ENCODE measurements around the gene ADGRB2.

Gene ADGRB2, protein sequence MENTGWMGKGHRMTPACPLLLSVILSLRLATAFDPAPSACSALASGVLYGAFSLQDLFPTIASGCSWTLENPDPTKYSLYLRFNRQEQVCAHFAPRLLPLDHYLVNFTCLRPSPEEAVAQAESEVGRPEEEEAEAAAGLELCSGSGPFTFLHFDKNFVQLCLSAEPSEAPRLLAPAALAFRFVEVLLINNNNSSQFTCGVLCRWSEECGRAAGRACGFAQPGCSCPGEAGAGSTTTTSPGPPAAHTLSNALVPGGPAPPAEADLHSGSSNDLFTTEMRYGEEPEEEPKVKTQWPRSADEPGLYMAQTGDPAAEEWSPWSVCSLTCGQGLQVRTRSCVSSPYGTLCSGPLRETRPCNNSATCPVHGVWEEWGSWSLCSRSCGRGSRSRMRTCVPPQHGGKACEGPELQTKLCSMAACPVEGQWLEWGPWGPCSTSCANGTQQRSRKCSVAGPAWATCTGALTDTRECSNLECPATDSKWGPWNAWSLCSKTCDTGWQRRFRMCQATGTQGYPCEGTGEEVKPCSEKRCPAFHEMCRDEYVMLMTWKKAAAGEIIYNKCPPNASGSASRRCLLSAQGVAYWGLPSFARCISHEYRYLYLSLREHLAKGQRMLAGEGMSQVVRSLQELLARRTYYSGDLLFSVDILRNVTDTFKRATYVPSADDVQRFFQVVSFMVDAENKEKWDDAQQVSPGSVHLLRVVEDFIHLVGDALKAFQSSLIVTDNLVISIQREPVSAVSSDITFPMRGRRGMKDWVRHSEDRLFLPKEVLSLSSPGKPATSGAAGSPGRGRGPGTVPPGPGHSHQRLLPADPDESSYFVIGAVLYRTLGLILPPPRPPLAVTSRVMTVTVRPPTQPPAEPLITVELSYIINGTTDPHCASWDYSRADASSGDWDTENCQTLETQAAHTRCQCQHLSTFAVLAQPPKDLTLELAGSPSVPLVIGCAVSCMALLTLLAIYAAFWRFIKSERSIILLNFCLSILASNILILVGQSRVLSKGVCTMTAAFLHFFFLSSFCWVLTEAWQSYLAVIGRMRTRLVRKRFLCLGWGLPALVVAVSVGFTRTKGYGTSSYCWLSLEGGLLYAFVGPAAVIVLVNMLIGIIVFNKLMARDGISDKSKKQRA (N-terminal part only)

DNA sequence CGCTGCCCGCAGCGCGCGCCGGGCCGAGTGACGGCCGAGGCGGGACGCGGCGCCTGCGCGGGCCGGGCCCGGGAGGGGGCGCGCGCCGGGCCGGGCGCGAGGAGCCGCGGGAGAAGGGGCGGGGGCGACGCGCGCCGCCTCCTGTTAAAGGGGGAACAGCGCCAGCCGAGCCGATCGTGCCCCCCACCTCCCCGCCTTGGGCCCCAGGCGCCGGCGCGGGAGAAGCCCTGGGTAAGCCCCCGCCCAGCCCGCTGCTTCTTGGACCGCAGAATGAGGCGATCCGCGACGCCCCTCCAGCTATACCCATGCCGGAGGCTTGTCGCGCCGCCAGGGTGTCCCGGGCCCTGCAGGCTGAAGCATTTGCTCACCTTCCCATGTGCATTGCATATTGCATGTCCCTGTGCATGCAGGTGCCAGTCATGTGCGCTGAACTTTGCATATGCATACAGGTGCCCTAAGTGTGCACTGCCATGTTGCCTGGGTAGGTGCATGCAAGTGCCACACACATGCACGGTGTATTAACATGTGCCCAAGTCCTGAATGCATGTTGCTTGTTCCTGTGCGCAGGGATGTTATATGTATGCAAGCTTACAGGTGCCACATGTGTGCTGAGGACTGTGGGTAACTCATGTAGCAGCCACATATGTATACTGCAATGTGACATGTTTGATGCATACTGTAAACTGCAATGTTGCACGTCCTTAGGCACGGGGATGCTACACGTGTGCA lies at the start of gene ADGRB2:
Gene ADGRB2, minus strand, starts transcription at position 29 of the 729 bp plus-strand sequence. CDS start 7,119 bp downstream, outside the sequence.
- FAIRE-seq: no peak

DNA sequence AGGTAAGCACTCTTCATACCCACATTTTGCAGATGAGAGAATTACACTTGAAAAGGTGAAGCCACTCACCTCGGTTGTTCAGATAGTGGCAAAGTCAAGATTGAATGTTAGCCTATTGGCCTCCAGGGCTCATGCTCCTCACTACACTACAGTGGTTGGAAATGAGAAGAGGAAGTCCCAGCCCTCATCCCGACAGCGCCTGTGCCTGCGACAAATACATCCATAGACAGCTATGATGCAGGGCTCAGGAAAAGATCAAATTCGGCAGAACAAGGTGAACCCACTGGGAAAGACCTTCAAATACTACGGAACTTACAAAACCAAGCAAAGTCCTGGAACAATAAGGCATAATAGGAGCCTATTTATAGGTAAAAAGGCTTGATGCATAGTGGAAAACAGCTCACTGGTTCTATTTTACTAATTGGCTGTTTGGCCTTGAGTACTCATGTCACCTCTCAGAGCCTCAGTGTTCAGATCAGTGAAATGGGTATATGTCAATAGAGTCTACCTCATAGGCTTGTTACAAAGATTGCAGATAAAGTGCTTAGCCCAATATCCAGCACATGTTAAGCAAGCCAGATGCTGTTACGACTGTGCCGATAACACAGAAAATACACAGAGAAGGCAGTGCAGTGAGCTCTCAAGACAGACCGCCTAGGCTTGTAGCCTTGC lies 48.2 kb upstream of the ADGRB2 start:
- FAIRE-seq: no peak

DNA sequence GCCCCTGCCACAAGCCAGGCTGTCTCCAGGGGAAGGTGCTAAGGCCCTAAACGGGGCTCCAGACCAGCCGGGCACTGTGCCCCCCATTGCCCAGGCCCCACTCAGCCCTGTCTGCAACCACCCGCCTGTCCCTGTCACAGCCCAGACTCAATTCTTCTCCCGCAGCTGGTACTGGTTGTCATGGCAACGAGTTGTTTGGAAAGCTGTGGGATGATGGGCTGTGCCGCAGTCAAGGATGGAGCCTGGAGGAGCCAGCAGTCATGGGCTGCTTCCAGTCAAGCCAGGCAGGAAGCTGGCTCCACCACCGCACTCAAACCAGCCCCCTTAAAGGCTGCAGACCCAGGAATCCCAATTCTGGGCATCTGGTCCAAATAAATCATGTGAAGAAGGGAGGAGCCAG lies 47.5 kb upstream of the ADGRB2 start:
- FAIRE-seq: no peak

DNA sequence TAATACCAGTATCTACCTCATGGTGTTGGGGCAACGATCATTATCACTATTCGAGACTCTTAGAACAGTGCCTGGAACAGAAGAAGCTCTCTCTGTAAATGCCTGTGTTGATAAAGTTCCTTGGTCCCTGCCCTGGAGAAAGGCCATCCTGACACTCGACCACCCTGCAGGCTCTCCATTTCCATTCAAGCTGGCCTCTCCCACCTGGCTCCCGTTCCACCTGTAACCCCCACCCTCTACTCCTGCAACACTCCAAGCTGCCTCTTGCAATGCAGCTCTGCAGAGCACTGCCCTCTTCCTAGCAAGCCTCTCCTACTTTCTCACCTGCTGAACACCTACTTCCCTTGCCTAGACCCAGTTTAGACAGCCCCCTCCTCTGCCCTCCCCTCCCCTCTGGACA lies 45.6 kb upstream of the ADGRB2 start:
- FAIRE-seq: no peak

DNA sequence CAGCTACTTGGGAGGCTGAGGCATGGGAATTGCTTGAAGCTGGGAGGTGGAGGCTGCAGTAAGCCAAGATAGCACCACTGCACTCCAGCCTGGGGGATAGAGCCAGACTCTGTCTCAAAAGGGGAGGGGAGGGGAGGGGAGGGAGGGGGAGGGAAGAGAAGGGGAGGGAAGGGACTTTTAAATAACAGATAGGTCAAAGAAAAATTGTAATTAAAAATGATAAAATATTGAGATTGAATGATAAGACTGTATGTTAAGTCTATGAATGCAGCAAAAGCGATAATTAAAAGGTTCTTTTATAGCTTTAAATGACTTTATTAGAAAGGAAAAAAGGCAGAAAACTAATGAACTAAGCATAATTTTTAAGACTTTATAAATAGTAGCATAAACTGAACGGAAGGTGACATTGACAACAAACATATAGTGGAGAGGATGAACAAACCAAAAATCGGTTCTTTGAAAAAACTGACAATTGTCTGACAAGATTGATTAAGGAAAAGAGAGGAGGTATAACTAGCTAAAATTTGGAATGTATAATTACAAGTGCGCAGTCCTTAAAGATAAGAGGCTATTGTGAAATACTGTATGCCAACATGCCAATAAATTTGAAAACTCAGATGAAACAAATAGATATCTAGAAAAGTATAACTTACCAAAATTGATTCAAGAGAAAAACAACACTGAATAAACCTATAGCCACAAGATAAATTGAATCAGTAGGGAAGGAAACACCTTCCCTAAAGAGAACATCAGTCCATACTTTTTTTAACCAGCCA lies 43.3 kb upstream of the ADGRB2 start:
- no peak for FAIRE-seq

DNA sequence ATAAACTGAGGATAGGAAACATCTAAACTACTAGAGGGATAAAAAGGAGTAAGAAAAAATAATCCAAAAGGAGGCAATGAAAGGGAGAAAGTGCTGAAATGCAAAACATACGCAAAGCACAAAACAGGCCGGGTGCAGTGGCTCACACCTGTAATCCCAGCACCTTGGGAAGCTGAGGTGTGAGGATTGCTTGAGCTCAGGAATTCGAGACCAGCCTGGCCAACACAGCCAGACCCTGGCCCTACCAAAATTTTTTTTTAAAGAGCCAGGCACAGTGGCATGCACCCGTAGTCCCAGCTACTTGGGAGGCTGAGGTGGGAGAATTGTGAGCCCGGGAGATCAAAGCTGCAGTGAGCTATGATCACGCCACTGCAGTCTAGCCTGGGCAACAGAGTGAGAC lies 41.2 kb upstream of the ADGRB2 start:
- no peak for FAIRE-seq

DNA sequence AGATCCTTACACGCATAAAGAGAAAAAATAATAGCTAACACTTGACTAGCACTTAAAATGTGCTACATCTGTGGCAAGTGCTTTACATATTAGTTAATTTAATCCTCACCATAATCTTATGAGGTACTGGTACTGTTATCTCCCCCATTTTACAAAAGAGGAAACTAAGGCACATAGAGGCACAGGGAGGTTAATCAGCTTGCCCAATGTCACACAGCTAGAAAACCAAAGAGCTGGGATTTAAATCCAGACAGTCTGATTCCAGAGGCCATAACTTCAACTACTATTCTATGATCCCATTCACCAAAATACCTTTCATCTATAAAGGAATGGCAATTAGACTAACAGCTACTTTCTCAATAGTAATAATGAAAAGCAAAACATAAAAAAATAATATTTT lies 40.0 kb upstream of the ADGRB2 start:
- FAIRE-seq: no peak

DNA sequence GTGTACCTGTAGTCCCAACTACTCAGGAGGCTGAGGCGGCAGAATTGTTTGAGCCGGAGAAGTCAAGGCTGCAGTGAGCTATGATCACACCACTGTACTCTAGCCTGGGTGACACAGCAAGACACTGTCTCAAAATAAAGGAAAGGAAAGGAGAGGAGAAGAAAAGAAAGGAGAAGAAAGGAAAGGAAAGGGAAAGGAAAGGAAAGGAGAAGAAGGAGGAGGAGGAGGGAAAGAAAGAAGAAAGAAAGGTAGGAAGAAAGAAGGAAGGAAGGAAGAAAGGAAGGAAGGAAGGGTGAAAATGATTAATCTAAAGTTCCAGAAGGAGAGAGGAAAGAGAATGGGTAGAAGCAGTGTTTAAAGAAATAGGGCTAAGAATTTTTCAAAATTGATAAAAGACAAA lies 39.5 kb upstream of the ADGRB2 start:
- no peak for FAIRE-seq

DNA sequence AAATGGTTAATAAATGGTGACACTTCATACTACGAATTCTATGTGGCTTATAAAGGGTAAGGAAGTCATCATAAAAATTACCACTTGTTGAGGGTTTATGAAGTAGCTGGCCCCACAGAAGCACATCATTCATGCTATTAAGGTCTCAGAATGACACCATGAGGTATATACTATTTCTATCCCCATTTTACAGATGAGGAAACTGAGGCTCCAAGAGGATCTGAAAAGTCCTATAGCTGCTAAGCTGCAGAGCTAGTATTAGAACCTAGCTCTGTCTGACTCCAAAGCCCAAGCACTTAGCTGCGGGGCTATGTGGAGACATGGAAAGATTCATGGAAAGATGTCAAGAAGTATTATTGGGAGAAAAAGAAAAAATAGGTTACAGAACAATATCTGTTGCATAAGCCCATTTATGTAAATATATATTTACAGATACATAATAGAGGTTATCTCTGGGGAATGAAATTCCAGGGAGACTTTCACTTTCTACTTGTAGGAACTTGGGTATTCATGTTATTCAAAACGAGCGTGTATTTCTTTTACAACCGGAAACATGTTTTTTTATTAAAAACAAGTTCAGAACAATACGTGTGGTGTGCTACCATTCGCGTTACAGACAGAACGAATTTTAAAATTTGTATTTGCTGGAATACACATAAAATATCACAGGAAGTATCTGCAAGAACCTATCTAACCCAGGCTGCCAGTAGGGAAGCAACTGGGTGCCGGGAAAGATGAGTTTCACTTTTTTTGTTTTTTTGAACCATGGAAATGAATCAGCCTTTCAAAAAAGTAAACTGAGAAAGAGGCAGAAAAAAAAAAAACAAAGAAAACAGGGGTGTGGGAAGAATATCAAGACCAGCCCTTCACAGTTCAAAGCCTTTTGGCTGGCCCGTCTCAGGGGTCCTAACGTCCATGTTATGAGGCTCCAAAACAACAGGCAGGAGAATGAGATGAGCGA lies 38.3 kb upstream of the ADGRB2 start:
- FAIRE-seq: no peak

DNA sequence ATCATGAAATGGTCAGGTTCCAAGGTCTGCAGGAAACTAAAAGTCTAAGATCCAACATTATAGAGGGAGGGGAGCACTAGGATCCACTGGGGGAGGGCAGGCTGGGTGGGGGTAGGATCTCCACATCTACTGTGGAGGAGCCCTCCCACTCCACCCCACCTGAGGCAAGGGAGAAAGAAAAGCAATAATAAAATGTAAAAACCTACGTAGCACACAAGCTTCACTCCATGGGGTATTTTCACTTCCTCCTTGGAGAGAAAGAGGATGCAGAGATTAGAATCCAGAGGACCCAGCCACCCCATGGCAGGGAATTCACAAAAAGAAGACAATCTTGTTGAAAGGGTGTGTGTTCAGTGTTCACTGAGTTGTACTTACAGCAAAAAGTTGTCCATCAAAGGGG lies 37.3 kb upstream of the ADGRB2 start:
- no peak for FAIRE-seq

DNA sequence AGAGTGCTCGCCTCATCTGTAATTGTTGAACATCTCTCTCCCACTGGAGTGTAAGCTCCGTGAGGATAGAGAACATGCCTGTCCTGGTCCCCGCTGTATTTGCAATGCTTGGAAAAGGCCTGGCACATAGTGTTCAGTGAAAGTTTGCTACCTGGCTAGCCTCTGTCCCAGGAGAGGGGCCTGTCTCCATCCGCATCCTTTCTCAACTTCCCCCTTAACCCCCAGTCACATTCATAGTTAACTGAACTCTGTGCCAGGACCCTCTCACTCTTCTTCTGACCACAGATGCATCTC lies 36.5 kb upstream of the ADGRB2 start:
- no peak for FAIRE-seq

DNA sequence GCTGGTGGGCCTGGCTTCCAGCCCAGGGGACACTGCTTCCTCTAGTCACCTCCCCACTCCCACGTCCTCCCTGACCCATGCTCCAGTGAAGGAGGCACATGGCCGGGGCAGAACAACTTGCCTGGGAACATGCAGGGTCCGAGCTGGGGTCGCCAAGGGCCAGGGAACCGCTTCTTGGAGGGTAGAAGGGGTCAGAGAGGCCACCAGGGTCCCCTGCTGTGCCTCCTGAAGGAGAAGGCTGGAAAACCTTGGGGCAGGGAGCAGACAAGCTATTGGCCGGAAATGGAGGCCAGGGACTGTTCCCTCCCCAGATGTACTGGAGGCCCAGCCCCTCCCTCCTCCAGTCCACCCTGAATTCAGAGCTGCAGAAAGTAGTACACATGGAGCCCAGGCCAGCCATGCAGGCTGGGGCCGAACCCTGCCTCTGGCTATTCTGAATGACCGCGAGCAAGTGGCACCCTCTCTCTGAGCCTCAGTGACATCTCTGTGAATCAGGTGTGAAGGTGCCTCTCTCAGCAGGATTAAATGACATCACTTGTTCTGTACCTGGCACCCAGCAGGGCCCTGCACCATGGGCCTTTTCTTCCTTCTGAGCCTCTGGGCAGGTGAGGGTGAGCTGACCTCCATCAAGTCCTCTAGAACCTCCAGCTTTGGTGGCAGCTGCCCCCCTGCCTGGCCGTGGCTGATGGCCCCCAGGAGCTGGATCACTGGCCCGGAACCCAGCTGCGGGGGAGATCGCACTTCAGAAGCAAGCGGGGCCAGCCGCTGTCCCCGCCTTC lies 35.9 kb upstream of the ADGRB2 start:
- FAIRE-seq: no peak

DNA sequence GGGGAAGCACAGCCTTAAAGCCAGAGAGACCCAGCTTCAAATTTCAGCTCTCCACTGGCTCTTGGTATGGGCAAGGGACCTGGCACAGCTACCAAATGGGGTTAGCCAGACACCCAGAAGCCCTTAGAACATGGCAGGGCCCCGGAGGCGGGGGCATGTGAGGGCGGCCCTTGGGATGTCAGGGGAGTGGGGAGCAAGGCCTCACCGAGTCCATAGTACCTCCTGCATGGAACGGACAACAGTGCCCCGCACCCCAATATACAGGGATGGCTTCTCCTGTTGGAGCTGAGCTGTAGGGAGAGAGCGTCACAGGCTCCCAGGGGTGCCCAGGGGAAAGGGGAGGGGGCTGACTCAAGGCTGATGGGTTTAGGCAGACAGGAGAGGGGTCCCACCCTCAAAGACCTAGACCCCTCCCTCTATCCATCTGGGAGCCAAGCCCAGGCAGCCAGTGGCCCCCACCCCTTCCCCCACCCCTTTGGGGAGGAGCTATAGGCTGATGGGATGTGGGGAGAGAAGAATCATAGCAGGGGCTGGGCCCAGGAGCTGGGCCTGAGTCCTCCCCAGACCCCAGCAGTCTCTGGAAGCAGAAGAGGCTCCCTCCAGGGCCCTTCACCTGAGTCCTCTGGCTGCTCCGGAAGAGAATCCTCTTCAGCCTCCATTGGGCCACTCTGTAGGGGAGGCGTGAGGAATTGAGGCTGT lies 35.2 kb upstream of the ADGRB2 start:
- no peak for FAIRE-seq

DNA sequence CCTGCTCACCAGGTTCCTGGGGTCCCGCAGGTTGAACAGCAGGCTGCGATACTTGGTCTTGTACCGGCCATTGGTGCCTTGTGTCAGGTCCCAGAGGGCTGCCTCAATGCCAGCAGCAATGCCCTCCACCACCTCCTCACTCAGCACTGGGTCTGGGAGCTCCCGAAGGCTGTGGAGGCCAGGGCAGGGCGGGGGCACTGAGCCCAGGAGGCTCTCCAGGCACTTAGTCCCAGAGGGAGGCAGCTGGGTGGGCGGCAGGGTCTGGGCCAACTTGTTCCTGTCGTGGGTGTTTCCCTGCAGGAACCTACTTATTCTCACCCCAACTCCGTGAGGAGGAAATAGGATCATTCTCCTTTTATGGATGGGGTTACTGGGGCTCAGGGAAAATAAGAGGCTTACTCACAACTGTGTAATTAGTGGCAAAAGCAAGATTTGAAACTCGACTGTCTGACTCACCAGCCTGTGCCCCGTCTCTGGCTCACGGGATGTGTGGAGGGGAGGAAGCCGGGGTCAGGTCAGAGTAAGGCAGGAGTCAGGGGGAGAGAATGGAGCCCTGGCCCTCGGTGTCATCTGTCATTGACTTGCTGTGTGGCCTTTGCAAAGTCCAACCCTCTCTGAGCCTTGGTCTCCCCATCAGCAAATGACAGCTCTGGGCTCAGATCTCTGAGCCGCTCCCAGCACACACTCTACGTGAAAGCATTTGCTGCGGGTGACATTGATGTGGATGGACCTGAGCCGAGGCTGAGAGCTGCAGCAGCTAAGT lies 34.5 kb upstream of the ADGRB2 start:
- FAIRE-seq: no peak

DNA sequence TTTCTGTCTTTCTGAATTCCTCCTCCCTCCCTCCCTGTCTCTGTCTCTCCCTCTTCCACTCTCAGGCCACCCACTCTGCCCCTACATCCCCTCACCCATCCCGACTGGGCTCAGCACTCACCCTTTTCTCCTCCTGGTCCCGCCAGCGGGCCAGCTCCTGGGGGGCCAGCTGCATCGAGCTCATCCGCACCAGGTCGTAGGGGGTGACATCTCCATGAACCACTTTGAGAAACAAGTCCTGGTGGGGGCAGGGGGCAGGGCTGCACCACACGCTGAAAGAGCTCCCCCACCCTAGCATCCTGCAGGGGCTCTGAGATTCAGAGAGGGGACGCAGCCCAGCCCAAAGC lies 33.9 kb upstream of the ADGRB2 start:
- FAIRE-seq: no peak

DNA sequence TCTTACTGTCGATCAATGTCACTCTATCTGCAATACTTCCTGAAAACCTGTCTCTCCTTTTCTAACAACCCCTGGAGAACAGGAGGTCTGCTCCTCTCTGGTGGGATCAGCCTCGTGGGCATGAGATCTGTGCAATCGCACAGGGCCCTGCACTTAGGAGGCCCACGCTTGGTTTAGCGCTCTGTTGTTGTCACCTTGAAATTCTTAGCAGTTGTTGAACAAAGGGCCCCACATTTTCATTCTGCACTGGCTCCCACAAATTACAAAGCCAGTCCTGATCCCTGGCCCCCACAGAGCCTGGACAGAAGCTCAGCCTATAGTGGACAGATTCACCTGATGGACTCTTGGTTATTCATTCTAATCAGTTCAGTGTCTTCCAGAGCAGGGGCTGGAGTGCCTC lies 33.1 kb upstream of the ADGRB2 start:
- no peak for FAIRE-seq

DNA sequence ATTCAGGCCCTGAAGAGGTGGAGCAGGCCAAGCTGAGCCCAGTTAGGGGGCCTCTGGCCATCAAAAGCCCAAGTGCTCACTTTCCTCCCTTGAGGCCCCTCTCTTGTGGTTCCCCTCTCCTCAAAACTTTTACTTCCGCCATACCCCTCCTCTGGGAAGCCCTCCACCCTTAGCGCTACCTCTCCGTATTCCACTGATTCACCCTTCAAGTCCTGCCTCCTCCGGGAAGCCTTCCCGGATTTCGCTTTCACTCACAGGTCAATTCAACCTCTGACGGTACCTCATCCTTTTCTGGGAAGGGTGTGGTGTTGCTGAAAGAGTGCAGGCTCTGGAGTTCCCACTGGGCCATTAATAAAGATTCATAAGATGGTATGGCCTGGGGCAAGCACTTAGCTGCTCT lies 32.6 kb upstream of the ADGRB2 start:
- FAIRE-seq: no peak

Measured in TTC549 (cell line).